Left renal cortex interstitium (tissue), 4 donors: ENCODE data around the gene NLGN1. TPM values are rescaled to one million over a fixed set of nuclear protein-coding genes. Genes with fewer than 3 reads are reported as not detected.

Experiments used
- DNase-seq, 4 donors: peaks; one replicate each; pipeline ENCODE4 v3.0.0-alpha.2; 2013; ENCODE audit warnings: low read depth in 4 of 4, low spot score in 2 of 4, missing footprints in 1 of 4
- polyA plus RNA-seq, 4 donors: library from polyadenylated mRNA; unstranded; fragments of 120-200 nt; gene quantifications; one replicate each; pipeline ENCODE4 v1.2.1, GENCODE V29; 2013; ENCODE audit not compliant: insufficient read length in 4 of 4

The NLGN1 gene
- polyA plus RNA-seq, 4 donors = 1.7 to 3.9 (median 2.8) TPM

- no peak for DNase-seq
Observed at GRCh38 chr3:173747427-173747826, 349.9 kb downstream of the NLGN1 start.

GRCh38 chr3:173748105-173748504 is 350.6 kb downstream of the NLGN1 start:
- DNase-seq = no peak

GRCh38 chr3:173750095-173750494 is 352.6 kb downstream of the NLGN1 start:
- no peak for DNase-seq

- no peak for DNase-seq
Observed at GRCh38 chr3:173750591-173750990, 353.0 kb downstream of the NLGN1 start.

GRCh38 chr3:173753593-173753992 is 356.0 kb downstream of the NLGN1 start:
- no peak for DNase-seq

GRCh38 chr3:173755161-173755560 is 357.6 kb downstream of the NLGN1 start:
- no peak for DNase-seq

- no peak for DNase-seq
Observed at GRCh38 chr3:173761161-173761560, 363.6 kb downstream of the NLGN1 start.

- DNase-seq = no peak
Observed at GRCh38 chr3:173762501-173762900, 365.0 kb downstream of the NLGN1 start.

- DNase-seq = no peak
Observed at GRCh38 chr3:173770011-173770410, 372.5 kb downstream of the NLGN1 start.

- DNase-seq = no peak
Observed at GRCh38 chr3:173770796-173771573, 373.4 kb downstream of the NLGN1 start.

- DNase-seq = no peak
Observed at GRCh38 chr3:173773800-173774199, 376.3 kb downstream of the NLGN1 start.

- DNase-seq = no peak
Observed at GRCh38 chr3:173774294-173774693, 376.8 kb downstream of the NLGN1 start.

GRCh38 chr3:173778251-173778650 is 380.7 kb downstream of the NLGN1 start:
- no peak for DNase-seq

GRCh38 chr3:173780067-173780466 is 382.5 kb downstream of the NLGN1 start:
- no peak for DNase-seq

GRCh38 chr3:173785004-173785403 is 387.5 kb downstream of the NLGN1 start:
- no peak for DNase-seq

- DNase-seq = no peak
Observed at GRCh38 chr3:173789530-173790162, 392.1 kb downstream of the NLGN1 start.

GRCh38 chr3:173793963-173794362 is 396.4 kb downstream of the NLGN1 start:
- no peak for DNase-seq

GRCh38 chr3:173796405-173796804 is 398.9 kb downstream of the NLGN1 start:
- DNase-seq = no peak

- DNase-seq = no peak
Observed at GRCh38 chr3:173796890-173797289, 399.3 kb downstream of the NLGN1 start.

GRCh38 chr3:173799060-173799816 is 401.7 kb downstream of the NLGN1 start:
- DNase-seq = no peak

- DNase-seq = no peak
Observed at GRCh38 chr3:173800154-173800553, 402.6 kb downstream of the NLGN1 start.

GRCh38 chr3:173814809-173815208 is 417.3 kb downstream of the NLGN1 start:
- no peak for DNase-seq
